GM12892 (cell line): ENCODE results near the gene TCF12.
"Not testable (repeated sequence)": the region's sequence is repeated elsewhere in the genome, so short reads cannot be mapped to it uniquely, and the experiment has no call there.

ENCODE experiments used
- DNase-seq: peaks from one replicate; pipeline ENCODE4 v3.0.0; 2011; ENCODE audit not compliant: insufficient read length
- FAIRE-seq: peaks from 2 replicates; lab custom pipeline; 2011; peaks lifted over from hg19 to GRCh38; lab: Jason Lieb, UNC
- POLR2A ChIP-seq: IDR thresholded peaks from 2 replicates; pipeline ENCODE4 v1.6.1; 2011; ENCODE audit warnings: low read depth, low read length, control low read depth
- POLR2AphosphoS5 ChIP-seq: IDR thresholded peaks from 2 replicates; pipeline ENCODE4 v1.6.1; 2011; ENCODE audit warnings: low read depth, low read length, control low read depth
- TAF1 ChIP-seq: IDR thresholded peaks from 2 replicates; pipeline ENCODE4 v1.6.1; 2011; ENCODE audit warnings: low read depth, mild to moderate bottlenecking, control low read depth, low read length, borderline replicate concordance

TCF12 gene

DNA sequence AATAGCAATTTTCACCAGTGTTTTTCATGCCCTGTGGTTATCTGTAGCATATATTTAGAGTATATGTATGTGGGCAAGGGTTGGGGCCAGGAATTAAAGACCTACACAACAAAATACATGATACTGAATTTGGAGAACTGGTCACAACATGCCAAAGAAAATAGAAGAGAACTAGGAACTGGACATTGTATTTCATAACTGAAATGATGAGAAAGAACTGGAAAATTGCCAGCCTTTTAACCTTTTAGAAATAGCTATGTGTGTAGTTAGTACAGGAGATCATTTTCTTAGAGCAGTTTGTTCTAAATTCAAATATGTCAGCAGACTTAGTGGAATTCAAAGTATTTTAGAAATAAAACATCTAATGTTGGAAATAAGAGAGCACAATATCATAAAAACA is 230.8 kb downstream of the TCF12 start:
- FAIRE-seq (no peak), DNase-seq (no peak)
- TF ChIP-seq POLR2AphosphoS5 (no peak), POLR2A (no peak), TAF1 (no peak)

DNA sequence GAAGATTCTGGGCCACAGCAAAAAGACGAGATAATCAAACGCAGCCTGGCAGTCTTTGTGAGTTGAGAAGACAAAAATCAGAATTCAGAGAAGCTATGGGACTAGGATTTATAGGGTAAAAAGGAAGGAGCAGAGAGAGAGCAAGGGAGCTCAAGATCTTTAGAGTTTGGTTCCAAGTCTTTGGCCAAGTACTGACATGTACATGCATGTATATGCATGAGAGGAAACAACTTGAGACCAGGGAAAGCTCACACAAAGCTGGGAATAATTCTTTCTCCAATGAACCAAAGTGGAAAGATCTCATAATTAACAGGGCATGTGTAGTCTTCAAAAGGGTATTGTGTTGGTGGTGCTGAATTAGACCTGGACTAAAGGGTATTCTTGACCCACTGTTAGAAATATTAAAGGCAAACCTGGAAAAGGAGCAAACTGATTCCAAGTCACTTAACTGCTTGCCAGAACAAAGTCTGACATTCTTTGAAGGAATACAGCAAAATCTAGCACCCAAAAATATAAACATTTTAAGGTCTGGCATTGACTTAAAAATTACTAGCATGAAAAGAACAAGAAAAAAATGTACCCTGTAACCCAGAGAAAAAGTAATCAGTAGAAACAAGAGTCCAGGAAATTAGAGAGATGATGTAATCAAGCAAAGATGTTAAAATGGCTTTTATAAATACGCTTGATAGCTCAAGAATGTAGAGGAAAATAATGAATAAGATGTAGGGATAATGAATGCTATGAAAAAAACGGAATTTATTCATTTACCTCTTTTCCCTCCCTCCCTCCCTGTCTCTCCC is 231.8 kb downstream of the TCF12 start:
- FAIRE-seq = no peak
- no peak for TF ChIP-seq TAF1
- TF ChIP-seq POLR2A = no peak
- TF ChIP-seq POLR2AphosphoS5 = no peak
- DNase-seq = no peak

DNA sequence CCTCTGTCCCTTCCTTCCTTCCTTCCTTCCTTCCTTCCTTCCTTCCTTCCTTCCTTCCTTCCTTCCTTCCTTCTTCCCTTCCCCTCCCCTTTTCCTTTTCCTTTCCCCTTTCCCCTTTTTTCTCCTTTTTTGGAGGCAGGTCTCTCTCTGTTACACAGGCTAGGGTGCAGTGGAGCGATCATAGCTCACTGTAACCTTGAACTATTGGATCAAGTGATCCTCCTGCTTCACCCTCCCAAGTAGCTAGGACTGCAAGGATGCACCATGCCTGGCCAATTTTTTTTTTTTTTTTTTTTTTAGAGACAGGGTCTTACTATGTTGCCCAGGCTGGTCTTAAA is 232.4 kb downstream of the TCF12 start:
- FAIRE-seq, DNase-seq: not testable (repeated sequence)

DNA sequence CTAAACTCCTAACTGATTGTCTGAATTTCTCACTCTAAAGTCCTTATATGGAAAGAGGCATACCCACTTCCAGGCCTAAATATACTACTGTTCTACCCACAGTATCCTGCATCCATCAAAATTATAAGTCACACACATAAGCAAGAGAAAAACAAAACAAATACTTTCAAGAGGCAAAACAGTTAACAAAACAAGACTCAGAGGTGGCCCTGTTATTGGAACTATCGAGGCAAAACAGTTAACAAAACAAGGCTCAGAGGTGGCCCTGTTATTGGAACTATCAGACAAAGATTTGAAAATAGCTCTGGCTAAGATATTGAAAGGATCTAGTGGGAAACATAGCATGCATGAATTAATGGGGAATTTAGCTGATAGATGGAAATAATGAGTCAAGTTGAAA is 233.7 kb downstream of the TCF12 start:
- DNase-seq = no peak
- no peak for FAIRE-seq
- no peak for TF ChIP-seq POLR2AphosphoS5
- TF ChIP-seq TAF1 = no peak
- TF ChIP-seq POLR2A = no peak

DNA sequence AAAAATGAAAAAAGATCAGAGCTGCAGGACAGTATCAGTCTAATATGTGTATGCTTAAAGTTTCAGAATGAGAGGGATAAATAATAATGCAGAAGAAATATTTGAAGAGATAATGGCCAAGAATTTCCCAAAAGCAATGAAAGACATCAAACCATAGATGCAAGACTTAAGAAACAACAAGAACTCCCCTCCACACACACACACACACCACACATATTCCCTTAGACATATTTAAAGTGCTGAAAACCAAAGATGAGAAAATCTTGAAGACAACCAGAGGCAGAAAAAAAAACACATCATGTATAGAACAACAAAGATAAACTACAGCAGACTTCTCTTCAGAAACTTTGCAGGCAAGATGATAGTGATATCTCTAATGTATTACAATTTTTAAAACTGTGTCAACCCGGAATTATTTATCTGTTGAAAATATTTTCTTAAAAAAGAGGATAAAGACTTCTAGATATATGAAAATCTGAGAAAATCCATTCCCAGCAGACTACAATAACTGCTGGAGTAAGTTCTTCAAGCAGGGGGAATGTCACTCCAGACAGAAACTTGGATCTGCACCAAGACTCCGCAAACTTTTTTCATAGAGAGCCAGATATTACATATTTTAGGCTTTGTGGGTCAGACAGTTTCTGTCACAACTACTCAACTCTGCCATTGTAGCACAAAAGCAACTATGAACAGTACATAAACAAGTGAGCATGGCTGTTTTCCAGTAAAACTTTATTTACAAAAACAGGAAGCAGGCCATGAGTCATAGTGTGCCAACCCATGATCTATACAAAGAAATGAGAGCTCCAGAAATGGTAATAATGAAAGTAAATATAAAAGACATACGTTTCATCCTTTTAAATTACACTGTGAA is 234.5 kb downstream of the TCF12 start:
- FAIRE-seq (peak; percentile 61), DNase-seq (no peak)
- TF ChIP-seq TAF1 = no peak

DNA sequence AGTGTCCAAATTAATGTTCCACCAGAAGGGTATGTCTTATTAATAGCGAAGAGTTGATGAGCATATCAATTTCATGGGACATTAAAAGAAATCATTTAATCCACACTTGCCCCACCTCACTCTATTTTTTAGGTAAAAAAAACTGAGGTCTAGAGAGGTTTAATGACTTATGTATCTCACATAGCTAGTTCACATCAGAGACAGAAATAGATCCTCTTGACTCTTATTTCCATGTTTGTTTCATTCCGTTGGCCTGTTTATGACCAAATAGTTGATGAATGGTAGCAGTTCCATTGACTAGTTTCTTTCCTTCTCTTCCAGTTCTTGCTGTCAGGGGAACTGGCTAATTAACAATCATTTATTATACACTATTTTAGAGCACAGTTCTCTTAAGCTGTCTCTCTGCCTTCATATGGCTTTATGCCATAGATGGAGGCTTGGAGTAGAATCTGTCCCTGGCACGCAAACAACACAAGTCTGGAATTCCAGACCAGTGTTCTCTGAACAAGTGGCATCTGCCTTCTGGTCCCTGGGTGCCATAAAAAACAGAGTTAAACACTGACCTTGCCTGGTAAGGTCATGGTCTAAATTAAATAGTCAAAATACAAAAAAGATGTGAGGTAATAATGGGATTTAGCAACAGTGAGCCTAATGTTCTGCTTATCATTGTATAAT is 237.9 kb downstream of the TCF12 start:
- TF ChIP-seq POLR2A (no peak), TAF1 (no peak), POLR2AphosphoS5 (no peak)
- DNase-seq (no peak), FAIRE-seq (no peak)

DNA sequence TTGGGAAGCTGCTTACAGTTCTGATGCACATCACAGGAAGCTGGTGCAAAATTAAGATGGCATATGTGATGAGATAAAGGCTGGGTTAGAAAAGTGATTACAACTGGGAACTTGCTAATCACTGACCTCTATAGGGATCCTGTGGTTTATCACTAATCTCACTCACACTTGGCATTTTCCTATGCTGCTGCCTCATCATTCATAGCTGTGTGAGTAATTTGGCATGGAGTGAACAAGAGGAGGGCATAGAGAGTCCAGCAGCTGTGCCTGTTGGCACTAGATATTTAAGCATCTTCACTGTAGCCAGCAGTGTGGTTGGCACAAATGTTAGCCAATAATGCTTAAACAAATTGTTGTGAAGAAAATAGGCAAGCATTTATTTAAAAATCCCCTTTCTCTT is 240.1 kb downstream of the TCF12 start:
- no peak for DNase-seq
- no peak for FAIRE-seq
- no peak for TF ChIP-seq POLR2AphosphoS5
- no peak for TF ChIP-seq TAF1
- no peak for TF ChIP-seq POLR2A

DNA sequence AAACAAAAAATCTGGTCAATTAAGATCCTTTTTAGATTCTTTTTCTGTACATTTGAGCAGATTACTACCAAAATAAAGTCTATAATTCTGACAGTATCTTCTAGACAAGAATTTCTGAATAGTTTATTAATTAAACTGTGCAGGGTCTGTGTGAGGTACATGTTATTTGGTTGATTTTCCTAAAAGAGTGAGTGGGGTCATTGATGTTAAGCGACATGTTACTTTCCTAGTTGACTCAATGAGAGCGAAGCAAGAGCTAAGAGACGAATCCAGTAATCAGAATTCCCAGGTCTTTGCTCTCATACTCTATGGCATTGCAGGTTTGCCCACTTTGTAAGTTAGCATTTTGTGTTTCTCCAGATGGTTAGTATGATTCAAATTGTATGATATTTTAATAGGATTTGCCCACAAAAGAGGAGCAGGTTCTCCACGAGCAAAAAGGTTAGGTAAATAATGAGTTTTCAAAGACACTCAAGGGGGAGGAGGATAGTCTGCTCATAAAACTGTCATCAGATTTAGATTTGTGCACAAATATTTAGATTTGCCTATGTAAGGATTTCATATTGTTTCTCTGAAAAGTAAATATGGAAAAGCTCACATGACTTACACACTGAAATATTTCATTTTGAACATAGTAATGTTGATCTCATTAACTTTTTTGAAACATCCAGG is 240.7 kb downstream of the TCF12 start:
- DNase-seq (no peak), FAIRE-seq (no peak)
- TF ChIP-seq POLR2AphosphoS5 (no peak), TAF1 (no peak)

DNA sequence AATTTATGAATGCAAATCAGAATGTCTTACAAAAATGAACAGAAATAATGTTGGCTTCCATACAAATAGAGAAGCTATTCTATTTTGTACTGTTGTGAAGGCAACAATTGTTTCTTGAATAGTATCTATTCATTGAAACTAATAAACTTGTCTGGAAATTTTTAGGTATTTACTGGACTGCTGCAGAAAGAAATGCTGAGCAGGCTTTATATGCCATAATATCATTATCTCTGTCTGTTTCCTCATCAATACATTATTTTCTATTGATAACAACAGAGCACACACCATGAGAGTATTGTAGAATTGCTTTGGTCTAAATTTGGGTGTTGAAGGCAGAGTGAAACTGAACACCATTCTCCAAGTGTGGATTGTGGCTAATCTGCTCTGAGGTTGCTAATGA is 241.3 kb downstream of the TCF12 start:
- DNase-seq = no peak
- FAIRE-seq = no peak
- TF ChIP-seq POLR2AphosphoS5 (no peak), TAF1 (no peak), POLR2A (no peak)

DNA sequence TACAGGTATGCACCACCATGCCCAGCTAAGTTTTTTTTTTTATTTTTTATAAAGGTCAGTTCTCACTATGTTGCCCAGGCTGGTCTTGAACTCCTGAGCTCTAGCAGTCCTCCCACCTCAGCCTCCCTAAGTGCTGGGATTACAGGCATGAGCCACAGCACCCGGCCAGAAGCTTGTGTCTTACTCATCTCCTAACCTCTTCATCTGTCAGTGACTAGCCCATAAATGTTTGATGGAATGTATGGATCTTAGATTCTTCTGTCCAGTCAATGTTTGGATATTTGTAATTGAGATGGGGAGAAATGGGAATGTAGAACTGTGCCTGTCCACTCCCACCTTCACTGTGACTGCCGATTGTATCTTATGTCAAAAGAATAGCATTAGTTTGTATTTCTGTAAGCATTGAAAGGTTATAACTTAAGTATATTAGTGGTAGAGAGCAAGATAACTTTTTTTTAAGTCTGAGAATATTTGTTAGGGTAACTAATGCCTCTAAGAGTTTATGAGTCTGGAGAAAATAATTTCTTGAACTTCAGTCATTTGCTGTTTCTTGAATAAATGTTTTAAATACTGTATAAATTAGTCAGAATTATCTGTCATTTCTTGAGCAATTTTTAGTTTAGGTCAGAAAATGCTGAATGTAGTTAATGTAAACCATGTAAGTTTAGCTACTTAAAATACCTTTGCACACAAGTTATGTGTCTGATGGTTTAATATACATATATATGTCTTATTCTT is 242.5 kb downstream of the TCF12 start:
- no peak for TF ChIP-seq POLR2AphosphoS5
- no peak for TF ChIP-seq TAF1
- no peak for TF ChIP-seq POLR2A
- DNase-seq = no peak
- no peak for FAIRE-seq

DNA sequence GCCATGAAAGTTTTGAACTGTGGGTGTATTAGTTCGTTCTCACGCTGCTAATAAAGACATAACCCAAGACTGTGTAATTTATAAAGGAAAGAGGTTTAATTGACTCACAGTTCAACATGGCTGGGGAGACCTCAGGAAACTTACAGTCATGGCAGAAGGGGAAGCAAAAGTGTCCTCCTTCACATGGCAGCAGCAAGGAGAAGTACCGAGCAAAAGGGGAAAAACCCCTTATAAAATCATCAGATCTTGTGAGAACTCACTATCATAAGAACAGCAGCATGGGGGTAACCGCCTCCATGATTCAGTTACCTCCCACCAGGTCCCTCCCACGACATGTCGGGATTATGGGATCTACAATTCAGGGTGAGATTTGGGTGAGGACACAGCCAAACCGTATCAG is 245.8 kb downstream of the TCF12 start:
- DNase-seq, FAIRE-seq: not testable (repeated sequence)

DNA sequence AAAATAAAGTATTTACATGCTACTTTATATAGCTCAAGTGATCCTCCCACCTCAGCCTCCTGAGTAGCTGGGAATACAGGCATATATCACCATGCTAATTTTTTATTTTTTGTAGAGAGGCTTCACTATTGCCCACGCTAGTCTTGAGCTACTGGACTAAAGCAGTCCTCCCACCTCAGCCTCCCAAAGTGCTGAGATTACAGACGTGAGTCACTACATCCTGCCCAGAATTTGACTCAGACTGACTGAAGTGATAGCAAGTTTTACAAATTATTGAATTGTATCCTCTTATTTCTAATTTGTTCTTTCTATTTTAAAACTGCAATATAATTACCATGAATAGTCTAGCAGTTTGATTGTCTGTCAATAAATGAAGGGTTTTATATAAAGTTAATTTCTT is 247.5 kb downstream of the TCF12 start:
- TF ChIP-seq POLR2A (no peak), TAF1 (no peak), POLR2AphosphoS5 (no peak)
- DNase-seq (no peak), FAIRE-seq (peak; percentile 78)
